NCI-H1694 (cell line): ENCODE results near the gene TAF11L8.
"Not testable (repeated sequence)": the region's sequence is repeated elsewhere in the genome, so short reads cannot be mapped to it uniquely, and the experiment has no call there.

Experiments used
- DNase-seq: peaks from one replicate; lab custom pipeline; 2025; lab: John Stamatoyannopoulos, UW

TAF11L8 gene

GRCh38 chr5:17590860-17591259, at the start of gene TAF11L8:
Gene TAF11L8, minus strand, starts transcription at chr5:17590960.
- not testable (repeated sequence) for DNase-seq

DNA sequence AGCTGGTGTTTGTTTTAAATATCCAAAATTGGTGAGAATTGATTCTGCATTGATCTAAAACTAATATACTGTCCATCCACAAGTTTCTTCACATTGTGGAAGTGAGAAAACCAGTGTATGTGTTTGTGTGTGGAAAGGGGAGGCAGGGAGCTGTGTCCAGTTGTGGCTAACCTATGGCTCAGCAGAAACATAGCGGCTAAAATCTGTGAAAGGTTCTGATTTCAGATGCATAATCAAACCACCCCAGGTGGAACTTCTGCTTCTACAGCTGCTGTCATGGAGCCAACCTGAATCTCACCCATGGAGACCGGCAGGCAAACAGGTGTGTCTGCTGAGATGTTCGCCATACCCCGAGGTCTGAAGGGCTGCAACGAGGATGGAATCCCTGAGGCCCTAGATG, 43.4 kb upstream of the TAF11L8 start, which contains the start of gene TAF11L14:
TAF11L14 (plus strand) TSS at position 301 of the 400 bp plus-strand sequence.
- no peak for DNase-seq

DNA sequence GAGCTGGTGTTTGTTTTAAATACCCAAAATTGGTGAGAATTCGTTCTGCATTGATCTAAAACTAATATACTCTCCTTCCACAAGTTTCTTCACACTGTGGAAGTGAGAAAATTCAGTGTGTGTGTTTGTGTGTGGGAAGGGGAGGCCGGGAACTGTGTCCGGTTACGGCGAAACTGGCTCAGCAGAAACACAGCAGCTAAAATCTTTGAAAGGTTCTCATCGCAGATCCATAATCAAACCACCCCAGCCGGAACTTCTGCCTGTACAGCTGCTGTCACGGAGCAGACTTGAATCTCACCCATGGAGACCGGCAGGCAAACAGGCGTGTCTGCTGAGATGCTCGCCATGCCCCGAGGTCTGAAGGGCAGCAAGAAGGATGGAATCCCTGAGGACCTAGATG, 41.0 kb upstream of the TAF11L8 start, which contains the start of gene TAF11L13:
TAF11L13 (plus strand) TSS at position 301 of the 400 bp plus-strand sequence.
- DNase-seq, result not testable (repeated sequence)

DNA sequence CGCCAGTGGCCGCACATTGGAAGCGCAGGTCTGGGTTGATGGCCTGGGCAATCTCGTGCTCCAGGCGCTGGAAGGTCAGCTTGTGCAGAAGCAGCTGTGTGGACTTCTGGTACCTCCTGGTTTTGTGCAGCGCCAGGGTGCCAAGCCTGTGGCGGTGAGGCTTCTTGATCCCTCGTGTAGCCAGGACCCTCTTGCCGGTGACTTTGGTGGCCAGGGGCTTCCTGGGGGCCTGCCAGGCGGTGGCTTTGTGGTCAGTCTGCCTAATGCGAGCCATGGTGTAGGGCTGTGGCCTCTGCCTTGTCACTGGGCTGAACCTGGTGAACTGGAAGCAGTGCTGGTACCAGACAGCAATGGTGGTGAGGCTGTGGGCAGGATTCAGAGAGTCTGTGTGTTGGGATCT, 34.9 kb upstream of the TAF11L8 start:
- no peak for DNase-seq

DNA sequence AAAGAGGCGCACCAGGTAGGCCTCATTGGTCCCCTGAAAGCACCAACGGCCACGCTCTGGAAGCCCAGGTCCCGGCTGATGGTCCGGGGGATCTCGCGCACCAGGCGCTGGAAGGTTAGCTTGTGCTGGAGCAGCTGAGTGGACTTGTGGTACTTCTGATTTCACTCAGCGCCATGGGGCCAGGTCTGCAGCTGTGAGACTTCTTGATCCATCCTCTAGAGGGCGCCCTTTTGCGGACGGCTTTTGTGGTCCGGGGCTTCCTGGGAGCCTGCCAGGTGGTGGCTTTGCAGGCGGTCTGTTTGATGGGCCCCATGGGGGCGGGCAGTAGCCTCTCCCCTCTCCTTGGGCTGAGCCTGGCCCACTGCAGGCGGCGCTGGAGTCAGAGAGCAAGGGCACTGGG, 29.9 kb upstream of the TAF11L8 start:
- no peak for DNase-seq

- no peak for DNase-seq
Measured at GRCh38 chr5:17619354-17619753, 28.6 kb upstream of the TAF11L8 start.

DNA sequence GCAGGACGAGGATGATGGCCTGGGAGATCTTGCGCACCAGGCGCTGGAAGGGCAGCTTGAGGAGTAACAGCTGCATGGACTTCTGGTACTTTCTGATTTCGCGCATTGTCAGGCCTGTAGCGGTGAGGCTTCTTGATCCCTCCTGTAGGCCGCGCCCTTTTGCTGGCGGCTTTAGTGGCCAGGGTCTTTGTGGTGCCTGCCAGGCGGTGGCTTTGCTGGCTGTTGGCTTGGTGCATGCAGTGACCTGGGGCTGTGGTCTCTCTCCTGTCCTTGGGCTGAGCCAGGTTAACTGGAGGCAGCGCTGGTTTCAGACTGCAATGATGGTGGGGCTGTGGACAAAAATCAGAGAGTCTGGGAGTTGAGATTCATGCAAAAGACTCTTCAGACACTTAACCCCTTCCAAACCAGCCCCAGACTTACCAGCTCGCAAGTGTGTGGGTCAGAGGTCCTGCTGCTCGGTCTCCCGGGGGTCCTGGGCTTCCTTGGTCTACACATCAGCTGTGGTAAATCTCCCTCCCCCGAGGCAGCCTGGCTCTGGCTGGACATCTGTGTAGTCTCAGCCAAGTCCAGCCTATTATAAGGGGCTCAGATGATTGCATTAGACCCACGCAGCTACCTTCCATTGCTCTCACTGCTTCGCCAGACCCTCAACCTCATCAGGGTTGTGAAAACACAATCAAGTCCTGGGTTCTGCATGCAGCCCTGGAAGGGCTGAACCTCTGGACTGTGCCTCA, 24.3 kb upstream of the TAF11L8 start:
- DNase-seq, result no peak

- not testable (repeated sequence) for DNase-seq
Measured at GRCh38 chr5:17610092-17610491, 19.3 kb upstream of the TAF11L8 start, which contains the start of gene TAF11L12. Gene TAF11L12, plus strand, starts transcription at chr5:17610392.

DNA sequence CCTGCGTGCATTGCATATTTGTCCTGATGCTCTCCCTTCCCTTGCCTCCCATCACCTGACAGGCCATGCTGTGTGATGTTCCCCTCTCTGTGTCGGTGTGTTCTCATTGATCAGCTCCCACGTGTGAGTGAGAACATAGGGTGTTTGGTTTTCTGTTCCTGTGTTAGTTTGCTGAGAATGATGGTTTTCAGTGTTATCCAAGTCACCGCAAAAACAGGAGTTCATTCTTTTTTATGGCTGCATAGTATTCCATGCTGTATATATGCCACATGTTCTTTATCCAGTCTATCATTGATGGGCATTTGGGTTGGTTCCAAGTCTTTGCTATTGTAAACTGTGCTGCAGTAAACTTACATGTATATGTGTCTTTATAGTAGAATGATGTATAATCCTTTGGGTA, 16.7 kb upstream of the TAF11L8 start:
- not testable (repeated sequence) for DNase-seq

- no peak for DNase-seq
Measured at GRCh38 chr5:17604951-17605350, 14.2 kb upstream of the TAF11L8 start.

- not testable (repeated sequence) for DNase-seq
Measured at GRCh38 chr5:17603880-17604279, 13.1 kb upstream of the TAF11L8 start, which contains the start of gene TAF11L11. Gene TAF11L11, plus strand, starts transcription at chr5:17604183.

DNA sequence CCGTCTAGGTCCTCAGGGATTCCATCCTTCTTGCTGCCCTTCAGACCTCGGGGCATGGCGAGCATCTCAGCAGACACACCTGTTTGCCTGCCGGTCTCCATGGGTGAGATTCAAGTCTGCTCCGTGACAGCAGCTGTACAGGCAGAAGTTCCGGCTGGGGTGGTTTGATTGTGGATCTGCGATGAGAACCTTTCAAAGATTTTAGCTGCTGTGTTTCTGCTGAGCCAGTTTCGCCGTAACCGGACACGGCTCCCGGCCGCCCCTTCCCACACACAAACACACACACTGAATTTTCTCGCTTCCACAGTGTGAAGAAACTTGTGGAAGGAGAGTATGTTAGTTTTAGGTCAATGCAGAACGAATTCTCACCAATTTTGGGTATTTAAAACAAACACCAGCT, 7.0 kb upstream of the TAF11L8 start, which contains the start of gene TAF11L10:
TAF11L10 (minus strand) TSS at position 101 of the 400 bp plus-strand sequence.
- not testable (repeated sequence) for DNase-seq

- not testable (repeated sequence) for DNase-seq
Measured at GRCh38 chr5:17594255-17594654, 3.5 kb upstream of the TAF11L8 start, which contains the start of gene TAF11L9. Gene TAF11L9, minus strand, starts transcription at chr5:17594394.

DNA sequence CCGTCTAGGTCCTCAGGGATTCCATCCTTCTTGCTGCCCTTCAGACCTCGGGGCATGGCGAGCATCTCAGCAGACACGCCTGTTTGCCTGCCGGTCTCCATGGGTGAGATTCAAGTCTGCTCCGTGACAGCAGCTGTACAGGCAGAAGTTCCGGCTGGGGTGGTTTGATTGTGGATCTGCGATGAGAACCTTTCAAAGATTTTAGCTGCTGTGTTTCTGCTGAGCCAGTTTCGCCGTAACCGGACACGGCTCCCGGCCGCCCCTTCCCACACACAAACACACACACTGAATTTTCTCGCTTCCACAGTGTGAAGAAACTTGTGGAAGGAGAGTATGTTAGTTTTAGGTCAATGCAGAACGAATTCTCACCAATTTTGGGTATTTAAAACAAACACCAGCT, 5.1 kb downstream of the TAF11L8 start, which contains the start of gene TAF11L7:
TAF11L7 (minus strand) TSS at position 101 of the 400 bp plus-strand sequence.
- DNase-seq, result not testable (repeated sequence)
